Midbrain (tissue), 1 donor: ENCODE data around the gene PTK7.

Experiments used
- DNase-seq: peaks from one replicate; lab custom pipeline; 2025; lab: John Stamatoyannopoulos, UW

Gene PTK7

GRCh38 chr6:43207286-43207685, 131.2 kb downstream of the PTK7 start:
- DNase-seq, result no peak
